HG02623 (cell line): ENCODE results near the gene TM9SF1.

Experiments used
- ATAC-seq: cut with Tn5 transposase; IDR thresholded peaks from one replicate; pipeline ENCODE4 v1.9.1; 2021; ENCODE audit warnings: moderate library complexity; ENCODE audit not compliant: unreplicated experiment

The TM9SF1 gene

GRCh38 chr14:24179961-24180796 lies 15.1 kb downstream of the TM9SF1 start:
- ATAC-seq = no peak

GRCh38 chr14:24179294-24179960 lies 15.8 kb downstream of the TM9SF1 start:
- ATAC-seq = no peak

DNA sequence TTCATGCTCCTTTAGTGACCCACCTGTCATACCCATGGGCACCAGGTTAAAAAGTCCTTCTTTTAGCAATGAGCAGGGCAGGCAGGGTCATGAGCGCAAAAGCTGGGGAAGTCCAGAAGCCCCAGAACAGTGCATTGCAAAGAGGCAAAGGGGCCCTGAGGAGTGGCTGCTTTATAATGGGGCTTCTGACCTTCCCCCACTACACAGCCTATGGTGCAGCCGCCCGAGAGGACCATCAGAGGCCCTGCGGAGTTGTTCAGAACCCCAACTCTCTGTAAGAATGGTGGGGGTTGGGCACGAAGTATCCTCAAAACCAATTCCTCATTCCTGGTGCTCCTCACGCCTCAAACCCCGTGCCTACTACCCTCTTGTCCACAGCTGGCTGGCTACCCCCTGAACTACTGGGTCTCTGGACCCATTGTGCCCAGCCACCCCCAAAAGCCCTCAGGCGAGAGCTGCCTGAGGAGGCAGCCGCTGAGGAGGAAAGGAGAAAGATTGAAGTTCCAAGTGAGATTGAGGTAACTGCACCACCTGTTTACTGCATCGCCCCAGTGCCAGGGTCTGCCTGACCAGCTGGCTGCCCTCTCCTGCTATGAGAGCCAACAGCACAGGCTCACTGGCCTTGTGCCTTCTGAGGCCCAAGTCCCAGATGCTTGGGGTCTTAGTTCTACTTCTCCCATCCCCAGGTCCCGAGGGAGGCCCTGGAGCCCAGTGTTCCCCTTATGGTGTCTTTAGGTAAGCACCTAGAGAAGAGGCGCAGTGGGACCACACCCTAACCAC lies 16.7 kb downstream of the TM9SF1 start:
- ATAC-seq = no peak

DNA sequence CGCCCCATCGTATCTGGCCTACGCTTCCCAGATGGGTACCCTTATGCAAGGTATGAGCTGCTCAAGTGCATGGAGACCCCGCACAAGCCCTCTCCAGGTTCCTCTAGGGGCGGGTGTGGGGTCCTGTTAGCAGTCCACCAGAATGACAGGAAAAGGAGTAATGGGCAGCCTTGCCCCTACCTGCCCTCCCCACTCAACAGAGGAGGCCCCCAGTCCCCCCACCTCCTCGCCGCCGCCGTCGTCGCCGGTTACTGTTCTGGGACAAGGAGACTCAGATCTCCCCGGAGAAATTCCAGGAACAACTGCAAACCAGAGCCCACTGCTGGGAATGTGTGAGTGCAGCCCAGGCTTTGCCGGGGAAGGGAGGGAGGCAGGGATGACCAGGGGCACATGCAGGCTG lies 17.4 kb downstream of the TM9SF1 start:
- ATAC-seq = no peak

- ATAC-seq = no peak
These were observed 18.0 kb downstream of the TM9SF1 start for GRCh38 chr14:24177041-24177825.

DNA sequence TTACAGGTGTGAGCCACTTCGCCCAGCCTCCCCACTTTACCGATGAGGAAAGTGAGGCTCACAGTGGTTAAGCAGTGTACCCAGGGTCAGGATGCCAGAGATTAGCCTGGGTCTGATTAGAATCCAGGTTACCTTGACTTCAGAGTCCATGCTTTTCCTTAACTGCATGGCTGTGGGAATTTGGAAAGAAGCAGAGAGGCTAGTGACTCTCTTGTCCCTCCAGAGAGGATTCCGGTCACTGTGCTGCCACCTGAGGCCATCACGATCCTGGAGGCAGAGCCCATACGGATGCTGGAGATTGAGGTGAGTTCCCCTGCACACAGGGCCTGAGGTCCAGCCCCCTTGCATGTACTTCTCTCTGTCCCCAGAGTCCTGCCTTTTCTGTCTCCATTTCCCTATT lies 18.6 kb downstream of the TM9SF1 start:
- no peak for ATAC-seq

DNA sequence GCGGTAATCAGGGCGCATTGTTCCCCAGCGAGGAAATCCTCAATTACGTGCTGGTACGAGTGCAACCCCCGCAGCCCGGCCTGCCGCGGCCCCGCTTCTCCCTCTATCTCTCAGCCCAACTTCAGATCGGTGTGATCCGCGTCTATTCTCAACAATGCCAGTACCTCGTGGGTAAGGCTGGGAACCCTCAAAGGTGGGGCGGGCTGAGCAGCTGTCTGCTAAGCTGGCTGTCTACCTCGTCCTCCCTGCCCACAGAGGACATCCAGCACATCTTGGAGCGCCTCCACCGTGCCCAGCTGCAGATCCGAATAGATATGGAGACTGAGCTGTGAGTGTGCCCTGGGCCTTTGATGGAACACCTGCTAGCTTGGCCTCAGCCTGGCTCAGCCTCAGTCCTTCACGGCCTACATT lies 22.4 kb downstream of the TM9SF1 start:
- no peak for ATAC-seq

GRCh38 chr14:24172261-24172860 lies 22.9 kb downstream of the TM9SF1 start:
- ATAC-seq = no peak

DNA sequence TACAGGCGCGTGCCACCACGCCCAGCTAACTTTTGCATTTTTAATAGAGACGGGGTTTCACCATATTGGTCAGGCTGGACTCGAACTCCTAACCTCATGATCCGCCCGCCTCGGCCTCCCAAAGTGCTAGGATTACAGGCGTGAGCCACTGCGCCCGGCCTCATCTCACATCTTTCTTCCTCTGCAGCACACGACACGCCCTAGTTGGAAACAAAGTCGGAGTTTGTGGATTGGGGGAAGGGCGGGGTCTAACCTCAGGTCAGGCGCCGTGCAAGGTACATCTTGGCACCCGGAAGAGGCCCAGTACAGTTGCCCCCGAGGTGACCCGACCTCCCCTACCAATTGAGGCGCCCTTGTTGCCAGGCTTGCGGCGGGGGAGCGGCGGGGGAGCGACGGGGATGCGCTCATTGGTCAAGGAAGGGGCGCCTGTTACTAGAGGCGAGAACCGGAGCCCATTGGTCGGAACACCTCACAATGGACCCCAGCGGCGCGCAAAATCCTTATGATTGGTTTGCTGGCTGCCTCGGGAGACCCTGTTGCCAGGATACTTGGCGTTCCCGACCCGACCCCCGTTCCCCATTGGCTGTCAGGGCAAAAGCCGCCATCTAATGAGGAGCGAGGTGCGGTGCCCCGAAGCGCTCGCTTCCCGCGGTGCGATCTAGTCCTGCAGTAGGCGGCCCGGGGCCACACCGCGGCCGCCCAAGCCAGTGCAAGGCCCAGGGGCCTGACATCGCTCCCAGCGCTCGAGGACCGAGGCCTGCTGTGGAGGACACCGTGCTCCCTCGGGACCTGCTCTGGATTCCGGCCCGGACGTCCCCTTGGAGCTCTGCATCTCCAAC lies 23.6 kb downstream of the TM9SF1 start, which contains the start of gene REC8:
Gene REC8 (plus strand): TSS at position 659 of the 839 bp plus-strand sequence. CDS start 473 bp downstream, outside the sequence.
- ATAC-seq = peak; percentile 74

DNA sequence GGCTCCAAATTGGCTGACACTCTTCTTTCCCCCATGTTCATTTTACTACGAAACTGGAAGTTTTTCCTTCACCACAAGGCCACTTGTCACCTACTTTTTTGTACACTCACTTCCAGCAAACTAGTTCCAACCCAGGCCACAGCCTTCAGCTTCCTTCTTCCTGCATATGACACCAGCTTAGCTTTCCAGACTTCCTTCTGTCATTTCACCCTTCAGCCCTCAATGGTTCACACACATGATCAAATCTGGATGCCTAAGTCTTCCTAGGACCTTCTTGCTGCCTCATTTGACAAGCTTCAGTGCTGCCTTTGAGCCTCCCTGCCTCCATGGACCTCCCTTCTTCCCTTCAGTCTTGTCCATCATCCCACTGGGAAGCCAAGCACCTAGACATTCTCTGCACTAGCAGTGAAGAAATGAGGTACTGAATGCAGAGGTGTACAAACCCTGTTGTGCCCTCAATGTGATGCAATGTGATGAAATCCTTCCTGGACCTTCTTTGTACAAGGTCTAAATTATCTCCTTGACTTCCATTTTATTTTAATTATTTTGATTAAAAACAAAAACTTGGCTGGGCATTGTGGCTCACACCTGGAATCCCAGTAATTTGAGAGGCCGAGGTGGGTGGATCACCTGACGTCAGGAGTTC lies 27.6 kb downstream of the TM9SF1 start:
- no peak for ATAC-seq

DNA sequence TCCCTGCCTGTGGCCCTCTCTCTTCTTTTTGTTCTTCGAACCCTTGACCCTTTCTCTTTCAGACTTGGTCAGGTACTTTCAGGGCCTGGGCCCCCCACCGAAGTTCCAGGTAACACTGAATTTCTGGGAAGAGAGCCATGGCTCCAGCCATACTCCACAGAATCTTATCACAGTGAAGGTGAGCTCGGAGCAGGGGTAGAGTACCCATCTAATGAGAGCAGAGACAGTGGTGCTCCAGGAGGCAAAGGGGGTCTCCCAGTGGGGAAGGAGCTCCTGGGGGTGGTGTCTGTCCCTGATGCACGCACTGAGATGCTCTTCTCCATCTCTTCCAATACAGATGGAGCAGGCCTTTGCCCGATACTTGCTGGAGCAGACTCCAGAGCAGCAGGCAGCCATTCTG lies 29.5 kb downstream of the TM9SF1 start:
- ATAC-seq = no peak

- ATAC-seq = no peak
These were observed 30.7 kb downstream of the TM9SF1 start for GRCh38 chr14:24164518-24164991.

DNA sequence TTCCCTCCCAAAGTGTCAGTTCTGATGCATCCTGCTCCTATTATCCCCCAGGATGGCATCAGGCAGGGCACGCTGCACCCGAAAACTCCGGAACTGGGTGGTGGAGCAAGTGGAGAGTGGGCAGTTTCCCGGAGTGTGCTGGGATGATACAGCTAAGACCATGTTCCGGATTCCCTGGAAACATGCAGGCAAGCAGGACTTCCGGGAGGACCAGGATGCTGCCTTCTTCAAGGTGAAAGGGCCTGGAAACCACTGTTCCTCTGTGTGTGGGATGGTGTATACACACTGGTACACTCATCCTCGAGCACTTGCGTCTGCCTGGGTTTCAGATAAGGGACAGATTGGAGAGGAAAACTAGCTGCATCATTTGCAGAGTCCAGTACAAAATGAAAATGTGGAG lies 33.1 kb downstream of the TM9SF1 start:
- ATAC-seq = no peak

DNA sequence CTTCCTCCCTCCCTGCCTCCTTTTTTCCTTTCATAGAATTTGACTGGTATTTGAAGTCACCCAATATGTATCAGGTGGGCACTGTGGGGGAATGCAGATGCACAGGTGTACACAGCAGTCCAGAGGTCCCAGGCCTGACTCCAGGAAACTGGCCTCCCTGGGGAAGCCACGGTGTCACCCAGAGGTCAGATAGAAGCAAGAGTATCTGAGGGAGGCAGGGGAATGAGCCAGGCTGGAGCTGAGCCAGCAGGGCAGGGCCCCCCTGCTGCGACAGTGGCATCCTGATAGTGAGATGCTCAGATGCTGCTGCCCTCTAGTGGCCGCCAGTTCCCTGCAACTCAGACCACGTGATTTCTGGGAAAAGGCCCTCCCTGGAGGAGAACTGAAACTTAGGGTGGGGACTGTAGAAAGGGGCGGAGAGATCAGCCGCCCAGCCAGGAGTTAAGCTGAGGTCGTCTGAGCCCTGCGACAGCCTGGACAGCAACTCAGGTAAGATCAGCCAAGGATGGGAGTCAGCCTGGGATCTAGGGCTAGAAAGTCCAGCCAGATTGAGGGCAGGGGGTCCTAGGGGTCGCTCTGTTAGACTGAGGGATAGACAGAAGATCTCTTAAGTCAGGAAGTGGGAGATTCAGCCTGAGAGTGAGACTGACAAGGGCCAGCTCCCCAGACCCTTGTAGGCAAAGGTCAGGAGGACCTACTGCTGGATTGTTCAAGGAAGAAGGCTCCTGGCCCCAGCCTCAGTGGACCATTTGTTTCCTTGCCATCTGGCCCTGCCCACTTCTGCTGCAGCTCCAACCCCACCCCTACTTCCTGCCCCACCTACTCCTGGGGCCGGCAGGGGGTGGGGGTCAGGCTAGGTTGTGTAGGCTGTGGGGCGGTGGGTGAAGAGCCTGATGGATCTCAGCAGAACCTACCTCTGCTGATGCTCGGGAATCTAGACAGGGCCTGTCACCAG lies 34.1 kb downstream of the TM9SF1 start, which contains the start of gene IRF9:
Gene IRF9 (plus strand): TSS at position 416 of the 955 bp plus-strand sequence. CDS start 880 bp downstream, outside the sequence.
- peak; percentile 72 for ATAC-seq

- ATAC-seq = no peak
These were observed 34.8 kb downstream of the TM9SF1 start for GRCh38 chr14:24160499-24160849.

GRCh38 chr14:24159777-24160498 lies 35.3 kb downstream of the TM9SF1 start:
- ATAC-seq = no peak

DNA sequence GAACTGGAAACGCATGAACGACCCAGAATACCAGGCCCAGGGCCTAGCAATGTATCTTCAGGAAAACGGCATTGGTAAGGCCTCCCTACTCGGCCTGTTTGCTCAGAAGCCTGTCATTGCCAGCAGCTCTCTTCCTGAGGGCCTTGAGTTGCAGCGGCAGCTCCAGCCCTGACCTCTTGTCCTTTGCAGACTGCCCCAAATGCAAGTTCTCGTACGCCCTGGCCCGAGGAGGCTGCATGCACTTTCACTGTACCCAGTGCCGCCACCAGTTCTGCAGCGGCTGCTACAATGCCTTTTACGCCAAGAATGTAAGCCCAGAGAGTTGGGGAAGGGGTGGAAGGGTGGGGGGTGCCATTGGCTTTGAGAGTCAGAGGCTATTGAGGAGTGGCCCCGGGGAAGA lies 37.9 kb downstream of the TM9SF1 start:
- no peak for ATAC-seq
